ENCODE data around the gene SPC24. TPM values are rescaled to one million over a fixed set of nuclear protein-coding genes. Genes with fewer than 3 reads are reported as not detected.

SPC24 gene
- 10 to 100 TPM; 11.6 to 21.9 (median 21.0) TPM for polyA plus RNA-seq (ENCODE audit: insufficient read length in 4 of 4)

- DNase-seq (ENCODE audit: low read depth in 4 of 4, low spot score in 2 of 4), result peak; percentile 85 to 95 (median 95)
Observed at GRCh38 chr19:11155373-11156120, at the start of gene SPC24. SPC24 (minus strand) TSS chr19:11155782; CDS start chr19:11155776, 6 bp downstream.

GRCh38 chr19:11204943-11205349 lies 49.4 kb upstream of the SPC24 start:
- no peak for DNase-seq (ENCODE audit: low read depth in 4 of 4, low spot score in 2 of 4)

- no peak for DNase-seq (ENCODE audit: low read depth in 4 of 4, low spot score in 2 of 4)
Observed at GRCh38 chr19:11204076-11204602, 48.6 kb upstream of the SPC24 start.

- peak in 3 of 4 donors; percentile 14 to 40 (median 24) for DNase-seq (ENCODE audit: low read depth in 4 of 4, low spot score in 2 of 4)
Observed at GRCh38 chr19:11203194-11204075, 47.9 kb upstream of the SPC24 start.

- DNase-seq (ENCODE audit: low read depth in 4 of 4, low spot score in 2 of 4), result no peak
Observed at GRCh38 chr19:11202488-11203193, 47.1 kb upstream of the SPC24 start.

GRCh38 chr19:11201791-11202190 lies 46.2 kb upstream of the SPC24 start:
- no peak for DNase-seq (ENCODE audit: low read depth in 4 of 4, low spot score in 2 of 4)

- no peak for DNase-seq (ENCODE audit: low read depth in 4 of 4, low spot score in 2 of 4)
Observed at GRCh38 chr19:11200931-11201330, 45.3 kb upstream of the SPC24 start.

- no peak for DNase-seq (ENCODE audit: low read depth in 4 of 4, low spot score in 2 of 4)
Observed at GRCh38 chr19:11200015-11200574, 44.5 kb upstream of the SPC24 start.

- DNase-seq (ENCODE audit: low read depth in 4 of 4, low spot score in 2 of 4), result no peak
Observed at GRCh38 chr19:11199517-11199916, 43.9 kb upstream of the SPC24 start.

- no peak for DNase-seq (ENCODE audit: low read depth in 4 of 4, low spot score in 2 of 4)
Observed at GRCh38 chr19:11198769-11199424, 43.3 kb upstream of the SPC24 start.

- DNase-seq (ENCODE audit: low read depth in 4 of 4, low spot score in 2 of 4), result no peak
Observed at GRCh38 chr19:11198175-11198534, 42.6 kb upstream of the SPC24 start.

- DNase-seq (ENCODE audit: low read depth in 4 of 4, low spot score in 2 of 4), result peak; percentile 53 to 72 (median 64)
Observed at GRCh38 chr19:11197291-11198174, 42.0 kb upstream of the SPC24 start, which contains the start of gene KANK2. KANK2 (minus strand) TSS chr19:11197545; CDS start chr19:11194511, 3,034 bp downstream.

- peak in 2 of 4 donors; percentile 24 to 26 for DNase-seq (ENCODE audit: low read depth in 4 of 4, low spot score in 2 of 4)
Observed at GRCh38 chr19:11196406-11197287, 41.1 kb upstream of the SPC24 start.

- no peak for DNase-seq (ENCODE audit: low read depth in 4 of 4, low spot score in 2 of 4)
Observed at GRCh38 chr19:11195681-11196080, 40.1 kb upstream of the SPC24 start.

GRCh38 chr19:11194656-11195558 lies 39.3 kb upstream of the SPC24 start:
- DNase-seq (ENCODE audit: low read depth in 4 of 4, low spot score in 2 of 4), result peak in 3 of 4 donors; percentile 30 to 46 (median 35)

GRCh38 chr19:11194173-11194572 lies 38.6 kb upstream of the SPC24 start:
- DNase-seq (ENCODE audit: low read depth in 4 of 4, low spot score in 2 of 4), result no peak
